ENCODE measurements around the gene RDH13.
A peak's percentile ranks its signal among the peaks of the same experiment; 100 is the strongest.
"Not testable (repeated sequence)": the region's sequence is repeated elsewhere in the genome, so short reads cannot be mapped to it uniquely, and the experiment has no call there.

RDH13 gene

GRCh38 chr19:55044286-55044685, 18.7 kb downstream of the RDH13 start:
- DNase-seq: no peak

GRCh38 chr19:55042688-55043087, 20.3 kb downstream of the RDH13 start:
- DNase-seq: no peak

GRCh38 chr19:55042344-55042678, 20.6 kb downstream of the RDH13 start:
- no peak for DNase-seq

- DNase-seq: no peak
Observed at GRCh38 chr19:55041627-55042343, 21.2 kb downstream of the RDH13 start.

- no peak for DNase-seq
Observed at GRCh38 chr19:55041244-55041626, 21.7 kb downstream of the RDH13 start.

DNA sequence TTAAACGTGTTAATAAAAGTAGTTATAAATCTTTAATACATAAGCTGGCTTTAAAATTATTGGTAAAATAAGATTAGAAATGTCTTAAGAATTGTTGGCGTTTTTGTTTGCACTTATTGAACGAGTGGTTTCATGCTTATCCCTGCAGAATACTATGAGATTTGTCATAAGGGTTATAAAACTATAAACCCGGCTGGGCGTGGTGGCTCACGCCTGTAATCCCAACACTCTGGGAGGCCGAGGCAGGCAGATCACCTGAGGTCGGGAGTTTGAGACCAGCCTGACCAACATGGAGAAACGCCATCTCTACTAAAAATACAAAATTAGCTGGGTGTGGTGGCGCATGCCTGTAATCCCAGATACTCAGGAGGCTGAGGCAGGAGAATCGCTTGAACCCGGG, 22.3 kb downstream of the RDH13 start:
- not testable (repeated sequence) for DNase-seq

- not testable (repeated sequence) for DNase-seq
Observed at GRCh38 chr19:55037603-55038002, 25.3 kb downstream of the RDH13 start.

DNA sequence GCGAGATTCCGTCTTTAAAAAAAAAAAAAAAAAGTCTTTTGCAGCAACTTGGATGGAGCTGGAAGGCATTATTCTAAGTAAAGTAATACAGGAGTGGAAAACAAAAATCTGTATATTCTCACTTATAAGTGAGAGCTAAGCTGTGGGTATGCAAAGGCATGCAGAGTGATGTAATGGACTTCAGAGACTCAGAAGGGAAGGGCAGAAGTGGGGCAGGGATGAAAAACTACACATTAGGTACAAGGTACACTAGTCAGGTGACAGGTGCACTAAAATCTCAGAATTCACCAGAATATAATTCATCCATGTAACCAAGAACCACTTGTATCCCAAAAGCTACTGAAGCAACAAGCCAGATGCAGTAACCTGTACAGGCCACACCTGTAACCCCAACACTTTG, 26.9 kb downstream of the RDH13 start:
- DNase-seq: no peak

DNA sequence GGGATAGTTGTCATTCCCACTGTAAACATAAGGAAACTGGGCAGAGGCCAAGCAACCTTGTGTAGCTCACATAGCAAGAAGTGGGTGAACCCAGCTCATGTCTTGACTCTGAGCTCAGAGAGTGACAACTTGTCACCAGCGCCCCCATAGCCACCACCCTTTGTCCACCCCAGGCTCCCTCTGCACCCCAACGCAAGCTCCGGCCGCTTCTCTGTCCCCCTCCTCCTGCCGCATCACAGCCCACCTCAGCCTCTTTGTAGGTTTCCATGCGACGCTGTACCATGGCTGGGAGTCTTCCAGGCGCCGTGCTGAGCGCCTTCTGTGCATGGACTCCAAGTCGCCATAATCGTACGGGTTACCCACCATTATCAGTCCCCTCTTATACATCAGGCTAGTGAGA, 28.2 kb downstream of the RDH13 start:
- DNase-seq: no peak

DNA sequence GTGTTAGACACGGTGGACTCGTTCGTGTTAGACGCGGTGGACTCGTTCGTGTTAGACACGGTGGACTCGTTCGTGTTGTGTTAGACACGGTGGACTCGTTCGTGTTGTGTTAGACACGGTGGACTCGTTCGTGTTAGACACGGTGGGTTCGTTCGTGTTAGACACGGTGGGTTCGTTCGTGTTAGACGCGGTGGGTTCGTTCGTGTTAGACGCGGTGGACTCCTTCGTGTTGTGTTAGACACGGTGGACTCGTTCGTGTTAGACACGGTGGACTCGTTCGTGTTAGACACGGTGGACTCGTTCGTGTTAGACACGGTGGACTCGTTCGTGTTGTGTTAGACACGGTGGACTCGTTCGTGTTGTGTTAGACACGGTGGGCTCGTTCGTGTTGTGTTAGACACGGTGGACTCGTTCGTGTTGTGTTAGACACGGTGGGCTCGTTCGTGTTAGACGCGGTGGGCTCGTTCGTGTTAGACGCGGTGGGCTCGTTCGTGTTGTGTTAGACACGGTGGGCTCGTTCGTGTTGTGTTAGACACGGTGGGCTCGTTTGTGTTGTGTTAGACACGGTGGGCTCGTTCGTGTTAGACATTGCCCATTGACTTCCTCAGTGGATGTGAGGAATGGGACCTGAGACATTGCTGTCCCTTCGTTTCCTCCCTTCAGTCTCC, 29.8 kb downstream of the RDH13 start:
- DNase-seq: not testable (repeated sequence)

GRCh38 chr19:55032170-55032800, 30.7 kb downstream of the RDH13 start:
- no peak for DNase-seq

DNA sequence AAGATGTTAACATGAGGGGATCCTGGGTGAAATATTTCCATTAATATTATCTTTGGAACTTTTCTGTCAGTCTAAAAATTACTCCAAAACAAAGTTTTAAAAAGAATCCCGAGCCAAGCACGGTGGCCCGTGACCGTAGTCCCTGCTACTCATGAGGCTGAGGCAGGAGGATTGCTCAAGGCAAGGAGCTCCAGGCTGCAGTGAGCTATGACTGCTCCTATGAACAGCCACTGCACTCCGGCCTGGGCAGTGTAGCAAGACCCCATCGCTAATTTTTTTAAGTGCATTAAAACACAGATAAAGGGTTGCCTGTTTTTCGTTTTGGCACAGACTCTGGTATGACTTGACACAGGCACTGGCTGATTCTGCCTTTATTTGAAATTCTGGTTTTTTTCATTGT, 31.8 kb downstream of the RDH13 start:
- DNase-seq: no peak

DNA sequence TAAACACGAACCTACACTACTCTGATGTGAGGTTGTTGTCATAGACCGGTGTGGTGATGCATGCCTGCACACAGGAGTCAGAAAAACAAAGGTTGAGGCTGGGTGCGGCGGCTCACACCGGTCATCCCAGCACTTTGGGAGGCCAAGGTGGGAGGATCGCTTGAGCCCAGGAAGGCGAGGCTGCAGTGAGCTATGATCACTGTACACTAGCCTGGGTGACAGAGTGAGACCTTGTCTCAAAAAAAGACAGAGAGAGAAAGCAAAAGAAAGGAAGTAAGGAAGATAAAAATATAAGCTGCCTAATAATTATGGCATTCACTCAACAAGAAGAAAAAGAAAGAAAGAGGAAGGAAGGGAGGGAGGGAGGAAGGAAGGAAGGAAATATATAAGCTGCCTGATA, 34.2 kb downstream of the RDH13 start:
- DNase-seq: no peak

DNA sequence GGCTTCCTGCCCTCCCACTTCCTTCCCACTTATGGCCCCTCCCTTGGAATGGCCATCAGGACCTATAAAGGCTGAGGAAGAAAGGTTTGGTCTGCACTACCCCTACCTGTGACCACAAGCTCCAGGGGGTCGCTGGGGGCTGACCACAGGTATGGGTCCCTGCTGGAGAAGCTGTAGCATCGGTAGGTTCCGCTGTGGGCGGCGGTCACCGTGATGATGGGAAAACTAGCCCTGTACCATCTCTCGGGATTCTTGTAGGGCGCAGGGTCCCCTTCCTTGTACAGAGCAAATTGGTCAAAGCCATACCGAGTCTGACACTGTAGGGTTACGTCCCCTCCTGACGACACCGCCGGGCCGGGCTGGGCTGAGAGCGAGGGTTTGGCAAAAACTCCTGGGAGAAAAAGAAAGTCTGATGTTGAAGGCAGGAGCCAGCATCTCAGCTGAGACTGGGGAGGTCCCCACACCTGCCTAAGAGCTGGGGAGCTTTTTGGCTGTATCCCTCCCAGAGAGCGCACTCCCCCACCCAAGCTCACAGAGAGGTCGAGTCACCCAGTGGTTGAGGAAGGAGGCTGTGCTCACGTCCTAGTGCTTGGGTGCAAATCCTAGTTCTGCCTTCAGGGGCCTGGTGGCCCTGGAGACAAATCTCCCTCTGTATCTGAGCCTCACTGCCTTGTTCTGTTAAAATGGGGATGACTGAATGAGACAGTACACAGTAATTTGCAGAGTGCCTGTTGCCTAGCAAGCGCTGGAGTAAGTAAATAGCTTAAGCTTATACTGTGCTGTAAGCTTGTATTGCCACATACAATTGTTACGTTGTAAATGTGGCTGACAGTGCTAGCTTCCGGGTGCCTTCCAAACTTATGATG, 35.2 kb downstream of the RDH13 start:
- DNase-seq: peak; percentile 9

DNA sequence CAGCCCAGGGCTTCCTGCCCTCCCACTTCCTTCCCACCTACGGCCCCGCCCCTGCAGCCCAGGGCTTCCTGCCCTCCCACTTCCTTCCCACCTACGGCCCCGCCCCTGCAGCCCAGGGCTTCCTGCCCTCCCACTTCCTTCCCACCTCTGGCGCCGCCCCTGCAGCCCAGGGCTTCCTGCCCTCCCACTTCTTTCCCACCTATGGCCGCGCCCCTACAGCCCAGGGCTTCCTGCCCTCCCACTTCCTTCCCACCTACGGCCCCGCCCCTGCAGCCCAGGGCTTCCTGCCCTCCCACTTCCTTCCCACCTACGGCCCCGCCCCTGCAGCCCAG, 35.8 kb downstream of the RDH13 start:
- DNase-seq: not testable (repeated sequence)

GRCh38 chr19:55024111-55024510, 38.8 kb downstream of the RDH13 start:
- no peak for DNase-seq

DNA sequence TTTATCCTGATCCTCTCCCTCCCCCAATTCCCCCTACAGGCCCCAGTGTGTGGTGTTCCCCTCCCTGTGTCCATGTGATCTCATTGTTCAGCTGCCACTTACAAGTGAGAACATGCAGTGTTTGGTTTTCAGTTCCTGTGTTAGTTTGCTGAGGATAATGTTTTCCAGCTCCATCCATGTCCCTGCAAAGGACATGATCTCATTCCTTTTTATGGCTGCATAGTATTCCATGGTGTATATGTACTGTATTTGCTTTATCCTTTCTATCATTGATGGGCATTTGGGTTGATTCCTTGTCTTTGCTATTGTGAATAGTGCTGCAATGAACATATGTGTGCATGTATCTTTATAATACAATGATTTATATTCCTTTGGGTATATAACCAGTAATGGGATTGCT, 42.6 kb downstream of the RDH13 start:
- DNase-seq: not testable (repeated sequence)

- no peak for DNase-seq
Observed at GRCh38 chr19:55018633-55019032, 44.3 kb downstream of the RDH13 start.

DNA sequence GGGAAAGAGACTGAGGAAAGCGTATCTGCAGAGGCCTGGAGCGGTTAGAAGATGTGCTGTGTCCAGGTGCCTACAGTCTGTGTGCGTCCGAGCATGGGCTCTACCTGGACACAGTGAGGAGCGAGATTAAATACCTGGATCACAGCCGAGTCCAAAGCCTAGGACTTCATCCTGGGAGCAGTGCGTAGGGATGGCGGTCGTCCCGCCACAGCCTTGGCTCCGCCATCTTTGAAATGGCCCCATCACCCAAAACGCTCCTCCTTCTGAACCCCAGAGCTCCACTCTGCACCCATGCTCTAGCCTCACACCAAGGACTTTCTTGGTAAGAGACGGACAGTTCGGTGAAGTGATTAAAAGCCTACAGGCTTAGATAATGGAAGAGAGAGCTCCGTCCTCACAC, 44.7 kb downstream of the RDH13 start:
- no peak for DNase-seq

DNA sequence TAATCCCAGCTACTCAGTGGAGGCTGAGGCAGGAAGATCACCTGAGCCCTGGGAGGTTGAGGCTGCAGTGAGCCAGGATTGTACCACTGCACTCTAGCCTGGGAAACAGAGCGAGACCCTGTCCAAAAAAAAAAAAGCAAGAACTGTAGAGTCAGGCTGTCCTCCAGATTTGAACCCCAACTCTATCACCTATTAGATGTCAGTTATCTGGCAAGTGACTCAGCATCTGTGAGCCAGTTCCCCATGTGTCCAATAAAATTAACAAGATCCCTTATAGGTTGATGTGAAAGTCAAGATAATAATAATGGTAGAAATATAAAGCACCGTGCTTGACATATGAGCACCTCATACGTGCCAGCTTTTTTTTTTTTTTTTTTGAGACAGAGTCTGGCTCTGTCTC, 46.9 kb downstream of the RDH13 start:
- DNase-seq: no peak

DNA sequence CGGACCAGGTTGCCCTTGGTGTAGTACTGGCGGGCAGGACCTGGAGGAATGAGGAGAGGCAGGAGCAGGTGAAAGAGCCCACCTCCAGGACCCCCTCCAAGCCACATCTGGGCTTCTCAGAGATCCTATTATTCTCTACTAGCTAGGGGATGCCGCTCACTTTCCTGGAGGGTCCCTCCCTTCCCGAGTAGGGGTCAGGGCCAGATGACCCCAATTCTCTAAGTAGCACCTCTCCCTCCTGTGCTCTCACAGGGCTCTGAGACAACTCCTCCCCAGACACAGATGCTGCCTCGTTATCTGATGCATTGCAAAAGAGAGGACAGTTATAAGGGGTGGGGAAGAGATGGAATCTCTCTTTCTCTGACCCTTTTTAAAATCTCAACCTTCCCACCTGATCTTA, 47.8 kb downstream of the RDH13 start:
- no peak for DNase-seq

DNA sequence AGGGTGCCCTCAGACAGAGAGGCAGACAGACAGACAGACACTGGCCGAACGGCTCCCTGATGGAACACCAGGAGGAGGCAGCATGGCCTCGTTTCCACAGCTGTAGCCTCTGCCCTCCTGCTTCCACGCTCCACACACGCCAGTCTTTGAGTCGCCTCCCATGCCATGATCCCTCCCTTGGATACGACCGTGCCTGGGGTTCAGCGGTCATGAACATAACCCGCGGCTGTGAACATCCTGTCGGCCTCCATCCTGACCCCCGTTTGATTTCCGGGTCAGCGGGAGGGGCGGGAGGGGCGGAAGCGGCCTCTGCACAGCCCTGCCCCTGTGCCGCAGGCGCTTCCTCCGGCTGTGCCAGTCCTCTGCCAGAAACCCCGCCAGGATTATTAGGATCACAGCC, 48.2 kb downstream of the RDH13 start:
- no peak for DNase-seq

- no peak for DNase-seq
Observed at GRCh38 chr19:55013596-55013995, 49.4 kb downstream of the RDH13 start.

DNA sequence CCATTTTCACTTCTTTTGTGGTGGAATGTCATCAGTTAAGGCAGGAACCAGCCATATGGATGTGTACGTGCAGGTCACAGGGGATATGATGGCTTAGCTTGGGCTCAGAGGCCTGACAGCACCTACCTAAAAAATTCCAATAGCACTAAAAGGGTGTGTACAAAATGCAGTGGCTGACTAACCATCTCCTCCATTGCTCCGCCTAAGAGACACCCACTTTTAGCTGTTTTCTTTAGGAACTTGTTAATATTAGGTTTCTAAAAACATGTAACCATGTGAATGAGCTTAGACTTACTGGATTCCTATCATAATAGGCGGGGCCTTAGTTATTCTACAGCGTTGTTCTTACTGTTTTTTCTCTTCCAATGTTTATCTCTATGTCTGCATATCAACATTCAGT, 50.6 kb downstream of the RDH13 start:
- no peak for DNase-seq
